Measurements from ENCODE around the gene PLN.

DNA sequence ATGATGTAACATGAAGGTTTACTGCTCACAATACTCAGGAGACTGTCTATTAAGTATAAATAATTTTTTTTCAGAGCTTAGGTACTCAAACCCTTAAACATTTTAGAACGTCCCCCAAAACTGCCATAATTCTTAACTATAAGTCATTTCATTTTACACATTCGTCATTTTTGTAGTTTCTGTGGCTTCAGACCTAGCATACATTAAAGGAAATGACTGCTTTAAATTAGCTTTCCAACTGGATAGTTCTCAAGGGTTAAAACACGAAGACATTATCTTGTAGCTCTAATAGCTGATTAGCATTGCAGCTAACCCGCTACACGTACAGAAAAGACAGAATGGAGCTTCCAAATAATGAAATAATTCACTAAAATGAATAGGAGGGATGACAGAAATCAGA is 24.9 kb upstream of the PLN start:
- no peak for TF ChIP-seq ZBTB21 (tag by site-specific recombination; IDR thresholded peaks at IDR 0.05)
- no peak for TF ChIP-seq BCL11A (tag by site-specific recombination; IDR thresholded peaks at IDR 0.05; ENCODE audit: low read depth)
